ENCODE measurements around the gene ZNF773. TPM values are rescaled to one million over a fixed set of nuclear protein-coding genes. Genes with fewer than 3 reads are reported as not detected.
A peak's percentile ranks its signal among the peaks of the same experiment; 100 is the strongest.
"Not testable (repeated sequence)": the region's sequence is repeated elsewhere in the genome, so short reads cannot be mapped to it uniquely, and the experiment has no call there.

ZNF773 gene
- total RNA-seq: 1 to 10 TPM; 7.6 to 8.1 TPM
- 14.5 TPM for polyA plus RNA-seq

DNA sequence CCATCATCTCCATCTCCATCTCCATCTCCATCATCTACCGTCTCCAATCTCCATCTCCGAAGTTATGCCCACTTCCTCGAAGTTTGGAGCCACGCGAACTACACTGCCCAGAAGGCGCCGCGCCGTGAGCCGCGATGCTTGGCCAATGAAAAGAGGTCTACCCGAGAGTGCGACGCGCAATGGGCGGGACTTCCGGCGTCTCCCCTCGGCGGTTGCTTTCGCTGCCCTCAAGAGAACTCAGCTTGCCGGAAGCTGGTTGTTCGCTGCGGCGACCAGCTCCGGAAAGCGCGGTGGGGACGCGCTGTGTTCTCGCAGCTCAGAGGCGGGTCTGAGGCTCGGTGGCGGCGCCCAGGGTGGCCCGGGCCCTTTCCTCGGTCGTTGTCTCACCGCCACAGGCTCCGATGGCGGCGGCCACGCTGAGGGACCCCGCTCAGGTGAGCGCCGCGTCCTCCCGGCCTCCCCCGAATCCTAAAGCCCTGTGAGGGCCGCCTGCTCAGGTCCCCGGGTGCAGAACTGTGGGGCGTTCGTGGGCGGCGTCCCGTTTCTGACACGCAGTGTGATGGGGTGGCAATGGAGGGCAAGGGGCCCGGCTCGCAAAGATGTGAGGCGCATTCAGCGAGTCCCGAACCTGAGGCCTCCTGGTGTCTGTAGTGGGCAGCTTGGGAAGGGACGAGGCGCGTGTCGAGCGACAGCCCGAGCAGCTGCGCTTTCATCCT lies at the start of gene ZNF773:
ZNF773 (plus strand) TSS at position 259 of the 716 bp plus-strand sequence; CDS start at position 402, 143 bp downstream.
- Mint-ChIP-seq H3K4me3 (peak within 1 kb of the TSS; percentile 51 to 93 (median 73)), H3K4me1 (peaks cover 29 to 36% (median 34%) of the 10 kb centered on the region in 3 donors), H3K27ac (peak within 1 kb of the TSS; percentile 84 to 97 (median 91)), H3K36me3 (peaks cover 35 to 63% (median 49%) of the 10 kb centered on the region in 3 donors), H3K9me3 (peaks cover 18 to 80% (median 61%) of the 10 kb centered on the region in 5 donors)
- CTCF ChIA-PET; H3K27me3 ChIP-seq (ENCODE audit: insufficient read depth, low read length, poor library complexity, severe bottlenecking); H3K27me3 Mint-ChIP-seq: not testable (repeated sequence)
- H3K27ac ChIP-seq (ENCODE audit: low read depth, low read length): peak within 1 kb of the TSS; percentile 48
- H3K4me1 ChIP-seq (ENCODE audit: insufficient read depth, low read length): peaks cover 11% of the 10 kb centered on the region
- peak; percentile 91 to 98 (median 93) for DNase-seq
- peaks cover 13% of the 10 kb centered on the region for H3K36me3 ChIP-seq (ENCODE audit: insufficient read depth, low read length)
- H3K9me3 ChIP-seq (ENCODE audit: low read length): peaks cover 17% of the 10 kb centered on the region
- H3K4me3 ChIP-seq (ENCODE audit: low read length): peak within 1 kb of the TSS; percentile 40
- POLR2A ChIA-PET: interaction anchor here (0.7 to 1.0 kb wide), 2 partner anchors 12 to 23 kb away, joined by 3 to 5 read pairs; partner anchors contain the start of genes ZNF419 and ZNF772

DNA sequence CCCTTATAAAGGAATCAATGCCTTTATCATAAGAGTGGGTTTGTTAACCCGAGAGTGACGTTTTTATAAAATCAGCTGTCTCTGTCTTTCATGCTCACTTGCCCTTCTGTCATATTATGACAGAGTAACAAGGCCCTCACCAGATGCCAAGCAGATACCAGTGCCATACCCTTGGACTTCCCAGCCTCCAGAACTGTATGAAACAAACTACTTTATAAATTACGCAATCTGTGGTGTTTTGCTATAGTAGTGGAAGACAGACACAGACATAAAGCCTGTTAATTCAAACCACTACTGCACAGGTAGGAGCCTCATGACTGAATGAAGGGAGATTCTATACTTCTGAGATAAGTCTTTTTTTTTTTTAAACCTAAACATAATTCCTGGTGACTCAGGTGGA lies 47.4 kb upstream of the ZNF773 start:
- Histone ChIP-seq H3K9me3 (ENCODE audit: low read length) (peaks cover 3% of the 10 kb centered on the region), H3K4me1 (ENCODE audit: insufficient read depth, low read length) (no peaks in the 10 kb centered on the region), H3K4me3 (ENCODE audit: low read length) (no peak overlapping the region), H3K27ac (ENCODE audit: low read depth, low read length) (no peak overlapping the region), H3K36me3 (ENCODE audit: insufficient read depth, low read length) (no peaks in the 10 kb centered on the region), H3K27me3 (ENCODE audit: insufficient read depth, low read length, poor library complexity, severe bottlenecking) (no peaks in the 10 kb centered on the region)
- Mint-ChIP-seq H3K36me3 (peaks cover 7 to 44% (median 8%) of the 10 kb centered on the region in 3 donors), H3K27ac (no peak overlapping the region), H3K27me3 (no peaks in the 10 kb centered on the region), H3K4me1 (no peaks in the 10 kb centered on the region), H3K4me3 (no peak overlapping the region), H3K9me3 (peaks cover 21 to 69% (median 69%) of the 10 kb centered on the region in 5 donors)
- ChIA-PET CTCF (no interaction called here), POLR2A (no interaction called here)
- DNase-seq: no peak

DNA sequence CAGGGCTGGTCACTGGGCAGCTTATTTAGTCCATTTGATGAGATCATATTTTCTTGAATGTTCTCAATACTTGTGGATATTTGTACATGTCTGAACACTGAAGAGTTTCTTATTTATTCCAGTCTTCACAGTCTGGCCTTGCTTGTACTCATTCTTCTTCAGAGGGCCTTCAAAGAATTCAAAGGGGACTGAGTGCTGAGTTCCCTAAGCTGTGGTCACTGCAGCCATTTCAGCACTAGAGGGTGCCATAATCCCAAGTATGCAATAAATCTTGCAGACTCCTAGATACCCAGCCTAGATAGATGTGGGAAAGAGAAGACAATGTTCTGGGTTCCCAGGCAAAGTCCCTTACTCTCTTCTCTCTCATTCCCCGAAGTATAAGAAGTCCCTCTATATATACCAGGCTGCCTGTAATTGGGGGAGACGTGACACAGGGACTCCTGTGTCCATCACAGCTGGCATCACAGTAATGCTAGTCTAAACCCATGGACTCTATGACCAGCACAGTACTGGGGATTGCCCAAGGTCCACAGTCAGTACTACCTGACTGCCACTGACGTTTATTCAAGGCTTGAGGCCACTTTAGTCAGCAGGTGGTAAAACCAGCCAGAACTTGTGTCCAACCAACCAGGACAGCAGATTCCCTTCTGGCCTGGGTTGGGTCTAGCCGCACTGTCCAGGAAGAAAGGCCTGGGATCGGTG lies 33.9 kb upstream of the ZNF773 start:
- ChIA-PET CTCF (no interaction called here), POLR2A (interaction anchor here (0.7 kb wide), 1 partner anchor 82 kb away, joined by 10 read pairs; no protein-coding TSS in a partner anchor)
- H3K9me3 ChIP-seq (ENCODE audit: low read length): peaks cover 24% of the 10 kb centered on the region

DNA sequence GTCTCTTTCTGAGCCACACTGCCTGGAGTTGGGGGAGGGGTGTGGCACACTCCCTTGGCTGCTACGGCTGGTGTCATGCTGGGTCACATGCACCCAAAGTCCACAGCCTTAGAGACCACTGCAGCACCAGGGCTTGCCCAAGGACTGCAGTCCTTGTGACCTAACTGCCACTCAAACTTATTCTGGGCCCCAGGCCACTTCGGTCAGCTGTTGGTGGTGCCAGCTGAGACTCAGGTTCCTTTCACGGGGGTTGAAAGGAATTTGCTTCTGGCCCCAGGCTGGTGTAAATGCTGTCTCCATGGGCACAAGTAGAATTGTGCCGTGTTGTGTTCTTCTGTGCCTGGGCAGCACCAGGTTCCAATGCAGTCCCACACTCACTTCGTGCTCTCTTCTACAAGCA lies 33.2 kb upstream of the ZNF773 start:
- H3K9me3 ChIP-seq (ENCODE audit: low read length): peaks cover 29% of the 10 kb centered on the region
- no peak overlapping the region for H3K4me3 ChIP-seq (ENCODE audit: low read length)
- no peaks in the 10 kb centered on the region for H3K4me1 Mint-ChIP-seq
- peaks cover 46 to 77% (median 65%) of the 10 kb centered on the region in 5 donors for H3K9me3 Mint-ChIP-seq
- H3K36me3 ChIP-seq (ENCODE audit: insufficient read depth, low read length): no peaks in the 10 kb centered on the region
- no peaks in the 10 kb centered on the region for H3K27me3 Mint-ChIP-seq
- ChIA-PET CTCF (no interaction called here), POLR2A (no interaction called here)
- H3K36me3 Mint-ChIP-seq: peaks cover 5 to 48% (median 31%) of the 10 kb centered on the region in 3 donors
- DNase-seq: no peak
- H3K27ac Mint-ChIP-seq: no peak overlapping the region
- H3K4me3 Mint-ChIP-seq: no peak overlapping the region
- H3K4me1 ChIP-seq (ENCODE audit: insufficient read depth, low read length): no peaks in the 10 kb centered on the region
- H3K27me3 ChIP-seq (ENCODE audit: insufficient read depth, low read length, poor library complexity, severe bottlenecking): no peaks in the 10 kb centered on the region
- H3K27ac ChIP-seq (ENCODE audit: low read depth, low read length): no peak overlapping the region

More for the DNA sequence above, 33.9 kb upstream of the ZNF773 start:
- H3K27me3 ChIP-seq (ENCODE audit: insufficient read depth, low read length, poor library complexity, severe bottlenecking): no peaks in the 10 kb centered on the region
- H3K36me3 ChIP-seq (ENCODE audit: insufficient read depth, low read length): no peaks in the 10 kb centered on the region
- peaks cover 39 to 77% (median 62%) of the 10 kb centered on the region in 5 donors for H3K9me3 Mint-ChIP-seq
- H3K4me1 ChIP-seq (ENCODE audit: insufficient read depth, low read length): no peaks in the 10 kb centered on the region
- no peak overlapping the region for H3K27ac ChIP-seq (ENCODE audit: low read depth, low read length)
- H3K27me3 Mint-ChIP-seq: no peaks in the 10 kb centered on the region
- no peaks in the 10 kb centered on the region for H3K4me1 Mint-ChIP-seq
- DNase-seq: peak in 1 of 5 donors; percentile 14
- no peak overlapping the region for H3K27ac Mint-ChIP-seq
- H3K36me3 Mint-ChIP-seq: peaks cover 5 to 48% (median 26%) of the 10 kb centered on the region in 3 donors
- H3K4me3 ChIP-seq (ENCODE audit: low read length): no peak overlapping the region
- H3K4me3 Mint-ChIP-seq: no peak overlapping the region

DNA sequence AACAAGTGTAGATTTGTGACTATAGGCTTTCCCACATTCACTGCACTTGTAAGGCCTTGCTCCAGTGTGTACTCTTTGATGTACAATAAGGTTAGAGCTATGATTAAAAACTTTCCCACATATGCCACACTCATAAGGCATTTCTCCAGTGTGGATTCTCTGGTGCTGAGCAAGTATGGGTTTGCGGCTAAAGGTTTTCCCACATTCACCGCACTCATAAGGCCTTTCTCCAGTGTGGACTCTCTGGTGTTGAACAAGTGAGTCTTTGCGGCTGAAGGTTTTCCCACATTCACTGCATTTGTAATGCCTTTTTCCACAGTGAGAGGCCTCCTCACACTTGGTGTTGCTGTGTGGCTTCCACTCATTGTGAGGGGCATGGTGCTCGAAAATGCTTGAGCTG lies 26.1 kb upstream of the ZNF773 start:
- no peaks in the 10 kb centered on the region for H3K27me3 ChIP-seq (ENCODE audit: insufficient read depth, low read length, poor library complexity, severe bottlenecking)
- Mint-ChIP-seq H3K36me3 (peaks cover 24 to 87% (median 80%) of the 10 kb centered on the region in 3 donors), H3K4me3 (no peak overlapping the region), H3K27me3 (no peaks in the 10 kb centered on the region), H3K9me3 (peaks cover 68 to 97% (median 93%) of the 10 kb centered on the region in 5 donors), H3K27ac (no peak overlapping the region), H3K4me1 (peaks cover 11 to 25% (median 23%) of the 10 kb centered on the region in 3 donors)
- ChIA-PET POLR2A (no interaction called here), CTCF (no interaction called here)
- no peak for DNase-seq
- H3K27ac ChIP-seq (ENCODE audit: low read depth, low read length): no peak overlapping the region
- peaks cover 72% of the 10 kb centered on the region for H3K9me3 ChIP-seq (ENCODE audit: low read length)
- H3K36me3 ChIP-seq (ENCODE audit: insufficient read depth, low read length): peaks cover 25% of the 10 kb centered on the region
- H3K4me1 ChIP-seq (ENCODE audit: insufficient read depth, low read length): peaks cover 8% of the 10 kb centered on the region
- H3K4me3 ChIP-seq (ENCODE audit: low read length): peak overlapping the region; percentile 32

DNA sequence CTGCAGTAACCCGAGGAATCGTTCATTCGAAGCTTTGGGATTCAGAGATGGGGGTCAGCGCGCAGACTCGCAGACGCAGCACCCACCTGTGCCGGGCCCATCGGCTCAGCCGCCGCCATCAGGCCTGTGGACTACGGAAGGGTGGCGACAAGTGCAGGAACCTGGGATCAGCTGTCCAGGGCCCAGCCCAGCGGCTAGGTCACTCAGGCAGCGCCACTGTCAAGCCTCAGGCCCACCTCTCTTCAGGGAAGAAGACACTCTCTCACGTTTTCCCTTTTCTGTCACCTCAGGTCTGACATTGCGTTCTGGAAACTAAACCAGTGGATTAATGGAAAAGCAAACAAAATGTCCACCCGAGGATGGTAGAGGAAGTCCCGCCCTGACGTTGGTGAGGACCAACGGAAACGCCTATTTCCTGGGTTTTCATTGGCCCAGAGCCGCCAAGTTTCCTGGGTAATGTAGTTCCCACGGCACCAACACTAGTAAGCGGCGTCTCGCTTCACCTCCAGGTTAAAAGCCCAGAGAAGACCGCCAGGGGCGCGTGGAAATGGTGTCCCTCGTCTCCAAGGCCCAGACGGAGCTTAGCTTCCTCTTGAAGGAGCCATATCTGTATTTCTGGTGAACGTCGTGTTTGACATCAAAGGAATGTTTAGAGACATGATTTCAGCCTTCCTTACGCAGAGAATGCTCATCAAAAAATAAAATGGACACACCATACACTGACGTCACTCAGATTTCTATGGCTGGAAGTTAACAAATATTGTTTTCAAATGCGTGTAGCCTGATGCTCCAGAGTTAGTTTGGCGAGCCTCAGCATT lies 22.3 kb upstream of the ZNF773 start, which contains the start of gene ZNF772:
ZNF772 (minus strand) TSS at position 376 of the 818 bp plus-strand sequence; CDS start at position 119, 257 bp downstream.
- Histone ChIP-seq H3K4me3 (ENCODE audit: low read length) (peak within 1 kb of the TSS; percentile 95), H3K27me3 (ENCODE audit: insufficient read depth, low read length, poor library complexity, severe bottlenecking) (no peaks in the 10 kb centered on the region), H3K9me3 (ENCODE audit: low read length) (peaks cover 46% of the 10 kb centered on the region), H3K4me1 (ENCODE audit: insufficient read depth, low read length) (peaks cover 8% of the 10 kb centered on the region), H3K36me3 (ENCODE audit: insufficient read depth, low read length) (peaks cover 25% of the 10 kb centered on the region), H3K27ac (ENCODE audit: low read depth, low read length) (peak within 1 kb of the TSS; percentile 49)
- H3K4me1 Mint-ChIP-seq: peaks cover 11 to 25% (median 23%) of the 10 kb centered on the region in 3 donors
- peak within 1 kb of the TSS; percentile 78 to 94 (median 91) for H3K4me3 Mint-ChIP-seq
- H3K36me3 Mint-ChIP-seq: peaks cover 23 to 60% (median 51%) of the 10 kb centered on the region in 3 donors
- H3K27me3 Mint-ChIP-seq: peaks cover 1 to 11% of the 10 kb centered on the region in 2 donors
- ChIA-PET POLR2A (interaction anchor here (0.6 to 1.4 kb wide), 4 partner anchors 10 to 237 kb away, joined by 3 read pairs; partner anchors contain the start of genes TRAPPC2B, ZNF419, ZNF547 and ZNF773), CTCF (interaction anchor here (1.0 to 1.4 kb wide), 2 partner anchors 89 to 204 kb away, joined by 3 read pairs; partner anchors contain the start of gene ZNF551)
- H3K9me3 Mint-ChIP-seq: peaks cover 39 to 80% (median 68%) of the 10 kb centered on the region in 5 donors
- H3K27ac Mint-ChIP-seq: peak within 1 kb of the TSS; percentile 3 to 95 (median 91)
- peak; percentile 69 to 94 (median 83) for DNase-seq

DNA sequence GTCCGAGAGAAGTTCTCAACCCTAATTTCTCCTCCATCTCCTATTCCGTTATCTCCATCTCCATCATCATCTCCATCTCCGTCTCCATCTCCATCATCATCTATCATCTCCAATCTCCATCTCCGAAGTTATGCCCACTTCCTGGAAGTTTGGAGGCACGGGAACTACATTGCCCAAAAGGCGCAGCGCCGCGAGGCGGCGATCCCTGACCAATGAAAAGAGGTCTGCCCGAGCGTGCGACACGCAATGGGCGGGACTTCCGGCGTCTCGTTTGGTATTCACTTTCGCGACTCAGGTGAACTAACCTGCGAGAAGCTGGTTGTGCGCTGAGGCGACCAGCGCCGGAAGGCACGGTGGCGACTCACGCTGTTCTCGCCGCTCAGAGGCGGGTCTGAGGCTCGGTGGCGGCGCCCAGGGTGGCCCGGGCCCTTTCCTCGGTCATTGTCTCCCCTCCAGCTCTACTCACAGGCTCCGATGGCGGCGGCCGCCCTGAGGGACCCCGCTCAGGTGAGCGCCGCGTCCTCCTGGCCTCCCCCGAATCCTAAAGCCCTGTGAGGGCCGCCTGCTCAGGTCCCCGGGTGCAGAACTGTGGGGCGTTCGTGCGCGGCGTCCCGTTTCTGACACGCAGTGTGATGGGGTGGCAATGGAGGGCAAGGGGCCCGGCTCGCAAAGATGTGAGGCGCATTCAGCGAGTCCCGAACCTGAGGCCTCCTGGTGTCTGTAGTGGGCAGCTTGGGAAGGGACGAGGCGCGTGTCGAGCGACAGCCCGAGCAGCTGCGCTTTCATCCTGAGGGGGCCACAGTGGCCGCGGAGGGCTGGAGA lies 12.1 kb upstream of the ZNF773 start, which contains the start of gene ZNF419:
ZNF419 (plus strand) TSS at position 274 of the 822 bp plus-strand sequence; CDS start at position 475, 201 bp downstream.
- Mint-ChIP-seq H3K27me3 (peaks cover 7 to 13% of the 10 kb centered on the region in 2 donors), H3K36me3 (peaks cover 22 to 57% (median 40%) of the 10 kb centered on the region in 3 donors), H3K9me3 (peaks cover 13 to 39% (median 27%) of the 10 kb centered on the region in 5 donors), H3K27ac (peak within 1 kb of the TSS; percentile 57 to 96 (median 84)), H3K4me3 (peak within 1 kb of the TSS; percentile 59 to 92 (median 73)), H3K4me1 (peaks cover 20 to 23% (median 22%) of the 10 kb centered on the region in 3 donors)
- H3K4me1 ChIP-seq (ENCODE audit: insufficient read depth, low read length); H3K9me3 ChIP-seq (ENCODE audit: low read length); H3K27me3 ChIP-seq (ENCODE audit: insufficient read depth, low read length, poor library complexity, severe bottlenecking); CTCF ChIA-PET: not testable (repeated sequence)
- H3K36me3 ChIP-seq (ENCODE audit: insufficient read depth, low read length): peaks cover 15% of the 10 kb centered on the region
- peak within 1 kb of the TSS; percentile 72 for H3K4me3 ChIP-seq (ENCODE audit: low read length)
- POLR2A ChIA-PET: interaction anchor here (1.0 kb wide), 2 partner anchors 10 to 12 kb away, joined by 3 to 5 read pairs; partner anchors contain the start of genes ZNF772 and ZNF773
- DNase-seq: peak; percentile 85 to 96 (median 89)
- peak within 1 kb of the TSS; percentile 69 for H3K27ac ChIP-seq (ENCODE audit: low read depth, low read length)

All from CD8-positive, alpha-beta memory T cell (primary cell).